MM.1S (cell line): ENCODE measurements around the gene UPF3B.
A peak's percentile ranks its signal among the peaks of the same experiment; 100 is the strongest.

ENCODE experiments used
- DNase-seq: peaks from one replicate; pipeline ENCODE4 v3.0.0-alpha.2; 2015
- H2AFZ ChIP-seq: fragments of 300-600 bp; sonication (generic); 2 replicates; pipeline ENCODE4 v1.6.0; 2016; ENCODE audit warnings: antibody characterized with exemption, low read length
- H3F3A ChIP-seq: fragments of 300-600 bp; sonication (generic); 2 replicates; pipeline ENCODE4 v1.6.1; 2016; ENCODE audit warnings: mild to moderate bottlenecking, antibody characterized with exemption, low read length, moderate library complexity, mixed read lengths; ENCODE audit not compliant: insufficient read depth
- H3K27ac ChIP-seq: fragments of 300-600 bp; sonication (generic); 2 replicates; pipeline ENCODE4 v1.5.1; 2016; ENCODE audit warnings: mild to moderate bottlenecking, low read length
- H3K27me3 ChIP-seq: fragments of 300-600 bp; sonication (generic); replicated peaks from 2 replicates; pipeline ENCODE4 v1.6.0; 2016; ENCODE audit warnings: low read length; ENCODE audit not compliant: insufficient read depth
- H3K36me3 ChIP-seq: fragments of 300-600 bp; sonication (generic); replicated peaks from 2 replicates; pipeline ENCODE4 v1.6.1; 2016; ENCODE audit warnings: mild to moderate bottlenecking, low read length, mixed read lengths; ENCODE audit not compliant: insufficient read depth
- H3K4me1 ChIP-seq: fragments of 300-600 bp; sonication (generic); 2 replicates; pipeline ENCODE4 v1.6.1; 2016; ENCODE audit warnings: low read length, mixed read lengths
- H3K4me2 ChIP-seq: fragments of 300-600 bp; sonication (generic); 2 replicates; pipeline ENCODE4 v1.6.0; 2016; ENCODE audit warnings: low read depth, low read length
- H3K4me3 ChIP-seq: fragments of 300-600 bp; sonication (generic); 2 replicates; pipeline ENCODE4 v1.5.1; 2016; ENCODE audit warnings: low read length, mixed read lengths
- H3K79me2 ChIP-seq: fragments of 300-600 bp; sonication (generic); 2 replicates; pipeline ENCODE4 v1.6.1; 2016; ENCODE audit warnings: mixed run types, low read length, mixed read lengths
- H3K9ac ChIP-seq: fragments of 300-600 bp; sonication (generic); 2 replicates; pipeline ENCODE4 v1.6.1; 2016; ENCODE audit warnings: low read length, mixed read lengths
- H3K9me2 ChIP-seq: fragments of 300-600 bp; sonication (generic); replicated peaks from 2 replicates; pipeline ENCODE4 v1.6.1; 2016; ENCODE audit warnings: mild to moderate bottlenecking, low read length, mixed read lengths; ENCODE audit not compliant: insufficient read depth
- H3K9me3 ChIP-seq: fragments of 300-600 bp; sonication (generic); replicated peaks from 2 replicates; pipeline ENCODE4 v1.6.1; 2016; ENCODE audit warnings: mild to moderate bottlenecking, low read length, mixed read lengths; ENCODE audit not compliant: insufficient read depth
- H4K20me1 ChIP-seq: fragments of 300-600 bp; sonication (generic); 2 replicates; pipeline ENCODE4 v1.6.1; 2016; ENCODE audit warnings: mild to moderate bottlenecking, low read length, moderate library complexity, mixed read lengths; ENCODE audit not compliant: insufficient read depth
- CTCF ChIP-seq: fragments of 300-600 bp; sonication (generic); IDR thresholded peaks from 2 replicates; pipeline ENCODE4 v1.5.1; 2016; ENCODE audit warnings: antibody characterized with exemption, low read length, mixed read lengths
- EZH2 ChIP-seq: fragments of 300-600 bp; sonication (generic); optimal IDR thresholded peaks from 2 replicates; pipeline ENCODE3; 2017; ENCODE audit warnings: low read depth, mild to moderate bottlenecking, antibody characterized with exemption, low read length, mixed read lengths
- EZH2phosphoT487 ChIP-seq: fragments of 300-600 bp; sonication (generic); IDR thresholded peaks from 2 replicates; pipeline ENCODE4 v1.6.1; 2018; ENCODE audit warnings: antibody characterized with exemption, low read length

UPF3B gene

DNA sequence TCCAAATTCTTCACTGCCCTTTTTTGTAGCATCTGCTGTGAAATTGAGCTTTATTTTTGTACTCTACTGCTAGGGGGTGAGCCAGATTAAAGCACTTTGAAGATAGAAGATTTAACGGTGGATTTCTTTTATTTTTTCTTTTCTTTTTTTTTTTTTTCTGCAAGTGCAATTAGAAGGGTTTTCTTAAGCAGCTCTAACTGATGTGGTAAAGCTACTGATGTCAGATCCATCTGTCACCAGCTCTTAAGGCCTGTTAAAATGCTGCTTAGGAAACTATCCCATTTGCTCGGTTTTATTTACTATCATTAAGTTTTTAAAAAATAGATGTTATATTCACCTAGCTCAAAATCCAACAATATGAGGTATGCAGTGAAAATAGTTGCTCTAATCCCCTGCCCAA lies 26.0 kb upstream of the UPF3B start:
- H3K9ac ChIP-seq: no peak overlapping the region
- no peak overlapping the region for H3K27ac ChIP-seq
- peaks cover 15% of the 10 kb centered on the region for H3K4me1 ChIP-seq
- H3K27me3 ChIP-seq: no peaks in the 10 kb centered on the region
- no peak overlapping the region for H2AFZ ChIP-seq
- no peak overlapping the region for H3K4me3 ChIP-seq
- no peak overlapping the region for H3K4me2 ChIP-seq
- H3K9me3 ChIP-seq: no peaks in the 10 kb centered on the region
- H3F3A ChIP-seq: peaks cover 22% of the 10 kb centered on the region
- DNase-seq: no peak
- peaks cover 23% of the 10 kb centered on the region for H3K79me2 ChIP-seq
- no peak for TF ChIP-seq EZH2
- no peak for TF ChIP-seq CTCF
- TF ChIP-seq EZH2phosphoT487: no peak
- no peaks in the 10 kb centered on the region for H3K9me2 ChIP-seq
- H4K20me1 ChIP-seq: no peaks in the 10 kb centered on the region
- peaks cover 3% of the 10 kb centered on the region; the same call in 1 of the 2 replicates for H3K36me3 ChIP-seq

DNA sequence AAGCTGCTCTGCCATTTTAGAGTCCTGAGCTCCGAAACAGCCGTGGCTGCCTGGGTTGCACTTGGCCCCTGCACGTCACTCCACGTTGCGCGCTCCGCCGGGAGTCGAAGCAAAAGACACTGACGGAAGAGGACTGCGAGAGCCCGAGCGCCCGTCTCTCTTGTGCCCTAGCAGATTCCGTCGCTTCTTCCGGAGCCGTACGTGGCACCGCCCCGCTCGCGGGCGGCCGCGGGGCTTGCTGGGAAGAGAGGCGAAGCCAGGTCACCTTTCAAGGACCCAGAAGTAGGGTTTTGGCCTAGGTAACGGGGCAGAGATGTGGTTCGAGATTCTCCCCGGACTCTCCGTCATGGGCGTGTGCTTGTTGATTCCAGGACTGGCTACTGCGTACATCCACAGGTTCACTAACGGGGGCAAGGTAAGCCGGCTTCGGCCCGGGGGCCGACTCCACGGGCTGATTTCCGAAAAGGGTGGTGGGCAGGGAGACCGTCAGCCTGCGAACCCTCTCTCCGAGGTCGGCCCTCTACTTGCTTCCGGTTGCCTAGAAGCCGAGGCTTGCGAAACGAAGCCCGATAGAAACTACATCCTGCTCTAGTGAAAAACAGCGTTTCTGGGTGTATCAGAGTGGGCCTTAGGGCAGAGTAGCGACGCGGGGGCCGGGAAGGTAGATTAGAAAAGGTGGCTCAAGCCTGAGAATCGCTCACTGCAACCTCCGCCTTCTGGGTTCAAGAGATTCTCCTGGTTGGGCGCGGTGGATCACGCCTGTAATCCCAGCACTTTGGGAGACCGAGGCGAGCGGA lies 19.0 kb upstream of the UPF3B start, which contains the start of the genes NDUFA1 and RNF113A:
Gene NDUFA1 (plus strand): TSS at position 234 of the 797 bp plus-strand sequence. CDS start 80 bp downstream, at position 314.
Gene RNF113A (minus strand): TSS at position 135 of the 797 bp plus-strand sequence. CDS start 120 bp downstream, at position 15.
- Histone ChIP-seq H3K9ac (peak within 1 kb of the TSS; percentile 91), H3F3A (0 out of 2 replicates have a peak, but pooled peaks cover 11% of the 10 kb centered on the region), H3K4me1 (no peaks in the 10 kb centered on the region), H3K9me2 (no peaks in the 10 kb centered on the region), H4K20me1 (no peaks in the 10 kb centered on the region), H2AFZ (peak within 1 kb of the TSS; percentile 70), H3K4me2 (peak within 1 kb of the TSS; percentile 62; the same call in 1 of the 2 replicates), H3K27me3 (no peaks in the 10 kb centered on the region), H3K9me3 (no peaks in the 10 kb centered on the region), H3K27ac (peak within 1 kb of the TSS; percentile 93), H3K36me3 (no peaks in the 10 kb centered on the region), H3K4me3 (peak within 1 kb of the TSS; percentile 78), H3K79me2 (peaks cover 59% of the 10 kb centered on the region)
- TF ChIP-seq CTCF (no peak), EZH2 (no peak), EZH2phosphoT487 (no peak)
- peak; percentile 88 for DNase-seq

- Histone ChIP-seq H3K9ac (peak overlapping the region; percentile 91), H3K36me3 (no peaks in the 10 kb centered on the region), H3K9me2 (no peaks in the 10 kb centered on the region), H3F3A (0 out of 2 replicates have a peak, but pooled peaks cover 11% of the 10 kb centered on the region), H3K9me3 (no peaks in the 10 kb centered on the region), H3K4me2 (peak overlapping the region; percentile 62; the same call in 1 of the 2 replicates), H4K20me1 (no peaks in the 10 kb centered on the region), H3K79me2 (peaks cover 57% of the 10 kb centered on the region), H3K4me1 (no peaks in the 10 kb centered on the region), H3K27me3 (no peaks in the 10 kb centered on the region), H3K27ac (peak overlapping the region; percentile 93), H2AFZ (peak overlapping the region; percentile 42; the same call in 1 of the 2 replicates), H3K4me3 (peak overlapping the region; percentile 78)
- TF ChIP-seq CTCF (no peak), EZH2 (no peak), EZH2phosphoT487 (no peak)
- DNase-seq: no peak
Measured at GRCh38 chrX:119871245-119871598, 18.5 kb upstream of the UPF3B start.
